Neural cell (in vitro differentiated cells): ENCODE measurements around the gene ALLC. TPM values are rescaled to one million over a fixed set of nuclear protein-coding genes. Genes with fewer than 3 reads are reported as not detected.

Experiments used
- H2AFZ ChIP-seq: fragments of 200-600, 300-800 bp; sonication (generic), shearing (Covaris generic); 2 replicates; pipeline ENCODE4 v1.6.0; 2014; ENCODE audit warnings: low read depth, mild to moderate bottlenecking, antibody characterized with exemption, low read length, moderate library complexity
- H3F3A ChIP-seq: fragments of 200-600 bp; shearing (Covaris generic); 2 replicates; pipeline ENCODE4 v1.6.1; 2016; ENCODE audit warnings: mild to moderate bottlenecking, moderate library complexity, mixed read lengths, antibody characterized with exemption, low read length; ENCODE audit not compliant: insufficient read depth, poor library complexity, severe bottlenecking
- H3K27ac ChIP-seq: fragments of 200-600, 300-800 bp; sonication (generic), shearing (Covaris generic); 2 replicates; pipeline ENCODE4 v1.5.1; 2014; ENCODE audit warnings: mild to moderate bottlenecking, low read length, moderate library complexity
- H3K27me3 ChIP-seq: fragments of 300-800, 200-600 bp; sonication (generic), shearing (Covaris generic); 2 replicates; pipeline ENCODE4 v1.6.0; 2014; ENCODE audit warnings: mild to moderate bottlenecking, low read depth, low read length, moderate library complexity; ENCODE audit not compliant: insufficient read depth
- H3K36me3 ChIP-seq: fragments of 300-800, 200-600 bp; sonication (generic), shearing (Covaris generic); 2 replicates; pipeline ENCODE4 v1.5.1; 2014; ENCODE audit warnings: mild to moderate bottlenecking, antibody characterized with exemption, low read length, moderate library complexity; ENCODE audit not compliant: insufficient read depth
- H3K4me2 ChIP-seq: fragments of 300-800, 200-600 bp; sonication (generic), shearing (Covaris generic); 2 replicates; pipeline ENCODE4 v1.6.0; 2014; ENCODE audit warnings: mild to moderate bottlenecking, low read length
- H3K4me3 ChIP-seq: fragments of 300-800, 200-600 bp; sonication (generic), shearing (Covaris generic); 2 replicates; pipeline ENCODE4 v1.5.1; 2014; ENCODE audit warnings: mild to moderate bottlenecking, low read length, moderate library complexity
- H3K79me2 ChIP-seq: fragments of 200-600 bp; shearing (Covaris generic); replicated peaks from 2 replicates; pipeline ENCODE4 v1.6.0; 2014; ENCODE audit warnings: mild to moderate bottlenecking, low read length, moderate library complexity; ENCODE audit not compliant: insufficient read depth
- H3K9ac ChIP-seq: fragments of 300-800, 200-600 bp; sonication (generic), shearing (Covaris generic); 2 replicates; pipeline ENCODE4 v1.6.1; 2016; ENCODE audit warnings: mild to moderate bottlenecking, low read length, mixed read lengths
- H3K9me2 ChIP-seq: fragments of 200-600 bp; shearing (Covaris generic); 2 replicates; pipeline ENCODE4 v1.6.1; 2016; ENCODE audit warnings: mild to moderate bottlenecking, low read length, mixed read lengths; ENCODE audit not compliant: insufficient read depth
- H3K9me3 ChIP-seq: fragments of 200-600, 300-800 bp; sonication (generic), shearing (Covaris generic); 2 replicates; pipeline ENCODE4 v1.6.1; 2016; ENCODE audit warnings: mild to moderate bottlenecking, mixed run types, low read length, moderate library complexity, mixed read lengths
- H4K20me1 ChIP-seq: fragments of 200-600 bp; shearing (Covaris generic); 2 replicates; pipeline ENCODE4 v1.6.1; 2016; ENCODE audit warnings: mild to moderate bottlenecking, mixed run types; ENCODE audit not compliant: insufficient read depth
- CTCF ChIP-seq: fragments of 450-650 bp; IDR thresholded peaks from 2 replicates; pipeline ENCODE4 v1.5.1; 2014; ENCODE audit warnings: antibody characterized with exemption, mild to moderate bottlenecking, moderate library complexity; ENCODE audit not compliant: poor library complexity, severe bottlenecking
- EP300 ChIP-seq: fragments of 450-650 bp; conservative IDR thresholded peaks from 2 replicates; pipeline ENCODE4 v1.6.1; 2014; ENCODE audit warnings: antibody characterized with exemption, mild to moderate bottlenecking, moderate library complexity; ENCODE audit not compliant: poor library complexity, severe bottlenecking
- EZH2 ChIP-seq: fragments of 200-600, 300-800 bp; shearing (Covaris generic), sonication (generic); IDR thresholded peaks from 2 replicates; pipeline ENCODE4 v1.6.1; 2014; ENCODE audit warnings: antibody characterized with exemption, low read length, borderline replicate concordance, mild to moderate bottlenecking; ENCODE audit not compliant: insufficient read depth, poor library complexity, severe bottlenecking
- MXI1 ChIP-seq: fragments of 450-650 bp; conservative IDR thresholded peaks from 2 replicates; pipeline ENCODE4 v1.6.1; 2014; ENCODE audit warnings: antibody characterized with exemption, mild to moderate bottlenecking; ENCODE audit not compliant: poor library complexity, severe bottlenecking
- POLR2AphosphoS5 ChIP-seq: IDR thresholded peaks from 2 replicates; pipeline ENCODE4 v1.6.1; 2012
- RAD21 ChIP-seq: fragments of 450-650 bp; conservative IDR thresholded peaks from 2 replicates; pipeline ENCODE4 v1.6.1; 2014; ENCODE audit warnings: antibody characterized with exemption, mild to moderate bottlenecking, moderate library complexity
- SMC3 ChIP-seq: fragments of 450-650 bp; conservative IDR thresholded peaks from 2 replicates; pipeline ENCODE4 v1.6.1; 2014; ENCODE audit warnings: antibody characterized with exemption, mild to moderate bottlenecking, moderate library complexity; ENCODE audit not compliant: poor library complexity
- TAF1 ChIP-seq: IDR thresholded peaks from 2 replicates; pipeline ENCODE4 v1.6.1; 2012; ENCODE audit warnings: low read depth
- polyA plus RNA-seq: library from polyadenylated mRNA; depleted of rRNA; stranded (reverse); fragments of >200 nt; gene quantifications from 2 replicates; pipeline ENCODE4 v1.2.3, GENCODE V29; 2014
- TF ChIP-seq, protein P1 (sequence below): IDR thresholded peaks from 2 replicates; pipeline ENCODE4 v1.6.1; 2012; ENCODE audit warnings: borderline replicate concordance

ALLC gene
- polyA plus RNA-seq, 1 donor from 2014 or later: 0.33 TPM

GRCh38 chr2:3680548-3681345, 22.7 kb downstream of the ALLC start:
- Histone ChIP-seq H3F3A (no peaks in the 10 kb centered on the region), H3K9me3 (no peaks in the 10 kb centered on the region), H3K4me2 (no peak overlapping the region), H3K36me3 (no peaks in the 10 kb centered on the region), H3K9ac (no peak overlapping the region), H3K9me2 (no peaks in the 10 kb centered on the region), H4K20me1 (no peaks in the 10 kb centered on the region), H3K4me3 (no peak overlapping the region), H2AFZ (no peak overlapping the region), H3K27me3 (no peaks in the 10 kb centered on the region), H3K27ac (no peak overlapping the region), H3K79me2 (no peaks in the 10 kb centered on the region)
- TF ChIP-seq EZH2: no peak
- no peak for TF ChIP-seq RAD21
- TF ChIP-seq TAF1: no peak
- TF ChIP-seq SMC3: no peak
- TF ChIP-seq CTCF: no peak
- TF ChIP-seq, protein P1, sequence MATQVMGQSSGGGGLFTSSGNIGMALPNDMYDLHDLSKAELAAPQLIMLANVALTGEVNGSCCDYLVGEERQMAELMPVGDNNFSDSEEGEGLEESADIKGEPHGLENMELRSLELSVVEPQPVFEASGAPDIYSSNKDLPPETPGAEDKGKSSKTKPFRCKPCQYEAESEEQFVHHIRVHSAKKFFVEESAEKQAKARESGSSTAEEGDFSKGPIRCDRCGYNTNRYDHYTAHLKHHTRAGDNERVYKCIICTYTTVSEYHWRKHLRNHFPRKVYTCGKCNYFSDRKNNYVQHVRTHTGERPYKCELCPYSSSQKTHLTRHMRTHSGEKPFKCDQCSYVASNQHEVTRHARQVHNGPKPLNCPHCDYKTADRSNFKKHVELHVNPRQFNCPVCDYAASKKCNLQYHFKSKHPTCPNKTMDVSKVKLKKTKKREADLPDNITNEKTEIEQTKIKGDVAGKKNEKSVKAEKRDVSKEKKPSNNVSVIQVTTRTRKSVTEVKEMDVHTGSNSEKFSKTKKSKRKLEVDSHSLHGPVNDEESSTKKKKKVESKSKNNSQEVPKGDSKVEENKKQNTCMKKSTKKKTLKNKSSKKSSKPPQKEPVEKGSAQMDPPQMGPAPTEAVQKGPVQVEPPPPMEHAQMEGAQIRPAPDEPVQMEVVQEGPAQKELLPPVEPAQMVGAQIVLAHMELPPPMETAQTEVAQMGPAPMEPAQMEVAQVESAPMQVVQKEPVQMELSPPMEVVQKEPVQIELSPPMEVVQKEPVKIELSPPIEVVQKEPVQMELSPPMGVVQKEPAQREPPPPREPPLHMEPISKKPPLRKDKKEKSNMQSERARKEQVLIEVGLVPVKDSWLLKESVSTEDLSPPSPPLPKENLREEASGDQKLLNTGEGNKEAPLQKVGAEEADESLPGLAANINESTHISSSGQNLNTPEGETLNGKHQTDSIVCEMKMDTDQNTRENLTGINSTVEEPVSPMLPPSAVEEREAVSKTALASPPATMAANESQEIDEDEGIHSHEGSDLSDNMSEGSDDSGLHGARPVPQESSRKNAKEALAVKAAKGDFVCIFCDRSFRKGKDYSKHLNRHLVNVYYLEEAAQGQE: no peak
- no peak for TF ChIP-seq POLR2AphosphoS5
- TF ChIP-seq EP300: no peak
- TF ChIP-seq MXI1: no peak

- Histone ChIP-seq H3K9ac (no peak overlapping the region), H3K27me3 (no peaks in the 10 kb centered on the region), H3K79me2 (no peaks in the 10 kb centered on the region), H3K9me2 (no peaks in the 10 kb centered on the region), H3K9me3 (no peaks in the 10 kb centered on the region), H3K4me3 (no peak overlapping the region), H2AFZ (no peak overlapping the region), H3F3A (no peaks in the 10 kb centered on the region), H3K27ac (no peak overlapping the region), H4K20me1 (no peaks in the 10 kb centered on the region), H3K4me2 (no peak overlapping the region), H3K36me3 (no peaks in the 10 kb centered on the region)
- TF ChIP-seq MXI1: no peak
- TF ChIP-seq SMC3: no peak
- TF ChIP-seq CTCF: no peak
- no peak for TF ChIP-seq EP300
- no peak for TF ChIP-seq TAF1
- no peak for TF ChIP-seq EZH2
- no peak for TF ChIP-seq POLR2AphosphoS5
- TF ChIP-seq RAD21: no peak
- TF ChIP-seq, protein P1: no peak
These were observed 23.6 kb downstream of the ALLC start for GRCh38 chr2:3681625-3682024.
